HCEC 1CT (cell line): ENCODE data around the gene THAP4.

ENCODE experiments used
- DNase-seq: peaks from one replicate; pipeline ENCODE4 v3.0.0-alpha.2; 2017

Gene THAP4

GRCh38 chr2:241545106-241545505, 91.9 kb downstream of the THAP4 start:
- peak; percentile 67 for DNase-seq

- DNase-seq, result no peak
Observed at GRCh38 chr2:241542278-241542605, 94.7 kb downstream of the THAP4 start.

GRCh38 chr2:241541564-241542277, 95.2 kb downstream of the THAP4 start:
- DNase-seq, result no peak

GRCh38 chr2:241540771-241541561, 96.0 kb downstream of the THAP4 start:
- peak; percentile 22 for DNase-seq

GRCh38 chr2:241540401-241540770, 96.6 kb downstream of the THAP4 start:
- DNase-seq, result no peak

GRCh38 chr2:241539616-241540374, 97.2 kb downstream of the THAP4 start:
- no peak for DNase-seq

- no peak for DNase-seq
Observed at GRCh38 chr2:241538838-241539615, 97.9 kb downstream of the THAP4 start.

- DNase-seq, result no peak
Observed at GRCh38 chr2:241535871-241536655, 100.9 kb downstream of the THAP4 start.

GRCh38 chr2:241534701-241535375, 102.1 kb downstream of the THAP4 start:
- no peak for DNase-seq
